Esophagus squamous epithelium (tissue), 5 donors: Measurements from ENCODE around the gene C22orf15. TPM values are rescaled to one million over a fixed set of nuclear protein-coding genes. Genes with fewer than 3 reads are reported as not detected.

Source experiments
- DNase-seq: peaks from one replicate; lab custom pipeline; 2025; lab: John Stamatoyannopoulos, UW
- H3K27ac ChIP-seq, 4 donors: fragments of 200-600 bp; sonication (generic); one replicate each; pipeline ENCODE4 v1.5.1; 2016 to 2019; ENCODE audit warnings: mild to moderate bottlenecking in 1 of 4
- H3K27me3 ChIP-seq, 4 donors: fragments of 200-600 bp; sonication (generic); 1 replicate in 3 of 4; 2 replicates in 1 of 4; pipeline versions ENCODE4 v1.5.1 to v1.6.0; 2017 to 2021; ENCODE audit warnings: antibody characterized with exemption in 1 of 4
- H3K36me3 ChIP-seq, 3 donors: fragments of 200-600 bp; sonication (generic); one replicate each; pipeline ENCODE4 v1.5.1; 2016 to 2019
- H3K4me1 ChIP-seq, 3 donors: fragments of 200-600 bp; sonication (generic); one replicate each; pipeline ENCODE4 v1.5.1; 2017 to 2019
- H3K4me3 ChIP-seq, 4 donors: fragments of 200-600 bp; sonication (generic); 1 replicate in 3 of 4; 2 replicates in 1 of 4; pipeline ENCODE4 v1.5.1; 2016 to 2019; ENCODE audit warnings: mild to moderate bottlenecking in 2 of 4, moderate library complexity in 1 of 4
- H3K9me3 ChIP-seq, 3 donors: fragments of 200-600 bp; sonication (generic); one replicate each; pipeline ENCODE4 v1.5.1; 2016 to 2019
- CTCF ChIP-seq, 6 experiments: fragments of 450-650 bp in 4 of 6; fragments of 200-600 bp in 2 of 6; sonication (generic) in 2 of 6; IDR thresholded peaks; one replicate each; pipeline ENCODE4 v1.5.1; 2016 to 2019; ENCODE audit warnings: antibody characterized with exemption in 6 of 6, mild to moderate bottlenecking in 4 of 6, moderate library complexity in 4 of 6
- POLR2A ChIP-seq, 4 donors: fragments of 450-650 bp; IDR thresholded peaks; one replicate each; pipeline ENCODE4 v1.6.1; 2017; ENCODE audit warnings: antibody characterized with exemption in 4 of 4, mild to moderate bottlenecking in 4 of 4, moderate library complexity in 3 of 4
- WGBS, 2 donors: methylation state at CpG; one replicate each; pipeline ENCODE4 v1.1.5; 2018; 5-methylcytosine and 5-hydroxymethylcytosine counted together
- intact Hi-C: fragments of 100-400 bp; cut with DNase I; formaldehyde crosslinking; loops from one replicate; pipeline ENCODE4 v1.15.0; 2022
- total RNA-seq, 4 donors: library from RNA; depleted of rRNA; stranded (reverse); fragments of >200 nt; gene quantifications; one replicate each; pipeline ENCODE4 v1.1.0, GENCODE V29; 2016
- donor health status: DM: yes; HTN: yes; CAD: no.

The C22orf15 gene
- total RNA-seq, 4 donors from 2014 or later = not detected

GRCh38 chr22:23716811-23717801 lies 45.7 kb upstream of the C22orf15 start:
- intact Hi-C loops = no loop called here
- WGBS, 2 donors = 1% methylated on average over 15 to 22 of the region's 84 CpGs

DNA sequence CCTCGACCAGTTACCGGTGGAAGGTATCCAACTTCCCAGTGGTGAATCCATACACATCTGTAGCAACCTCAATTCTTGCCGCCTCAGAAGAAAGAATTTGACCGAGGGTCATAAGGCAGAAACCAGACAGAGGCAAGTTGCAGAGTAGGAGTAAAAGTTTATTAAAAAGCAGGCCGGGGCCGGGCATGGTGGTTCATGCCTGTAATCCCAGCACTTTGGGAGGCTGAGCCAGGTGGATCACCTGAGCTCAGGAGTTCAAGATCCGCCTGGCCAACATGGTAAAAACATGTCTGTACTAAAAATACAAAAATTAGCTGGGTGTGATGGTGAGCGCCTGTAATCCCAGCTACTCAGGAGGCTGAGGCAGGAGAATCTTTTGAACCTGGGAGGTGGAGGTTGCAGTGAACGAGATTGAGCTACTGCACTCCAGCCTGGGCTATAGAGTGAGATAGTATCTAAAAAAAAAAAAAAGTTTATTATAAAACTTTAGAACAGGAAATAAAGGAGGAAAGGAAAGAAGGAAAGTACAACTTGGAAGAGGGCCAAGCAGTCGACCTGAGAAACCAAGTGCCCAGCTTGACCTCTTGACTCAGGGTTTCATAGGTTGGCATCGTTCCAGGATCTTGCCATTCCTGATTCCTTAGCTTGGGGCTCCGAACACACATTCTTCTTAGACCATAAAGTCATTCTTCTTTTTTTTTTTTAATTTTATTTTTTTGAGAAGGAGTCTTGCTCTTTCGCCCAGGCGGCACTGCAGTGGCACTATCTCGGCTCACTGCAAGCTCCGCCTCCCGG lies 44.2 kb upstream of the C22orf15 start:
- no peak for DNase-seq
- intact Hi-C loops = no loop called here
- no peak for TF ChIP-seq POLR2A (IDR thresholded peaks at IDR 0.05)
- TF ChIP-seq CTCF (IDR thresholded peaks at IDR 0.05) = no peak
- WGBS, 2 donors = 80 to 84% methylated on average over 15 to 17 of the region's 17 CpGs
- H3K4me3 ChIP-seq = no peak overlapping the region
- no peaks in the 10 kb centered on the region for H3K27me3 ChIP-seq
- H3K9me3 ChIP-seq = no peaks in the 10 kb centered on the region
- H3K4me1 ChIP-seq = peaks cover 0 to 24% (median 10%) of the 10 kb centered on the region in 3 donors
- H3K27ac ChIP-seq = no peak overlapping the region
- peaks cover 0 to 17% (median 5%) of the 10 kb centered on the region in 3 donors for H3K36me3 ChIP-seq

More at GRCh38 chr22:23716811-23717801, 45.7 kb upstream of the C22orf15 start:
- Histone ChIP-seq H3K9me3 (no peaks in the 10 kb centered on the region), H3K4me1 (peaks cover 0 to 24% (median 10%) of the 10 kb centered on the region in 3 donors), H3K4me3 (peak overlapping the region; percentile 77 to 92 (median 85)), H3K36me3 (peaks cover 0 to 32% (median 7%) of the 10 kb centered on the region in 3 donors), H3K27ac (peak overlapping the region; percentile 73 to 83 (median 82)), H3K27me3 (no peaks in the 10 kb centered on the region)
- DNase-seq = no peak
- peak in 3 of 4 donors; percentile 71 to 80 (median 78) for TF ChIP-seq POLR2A (IDR thresholded peaks at IDR 0.05)
- TF ChIP-seq CTCF (IDR thresholded peaks at IDR 0.05) = no peak

DNA sequence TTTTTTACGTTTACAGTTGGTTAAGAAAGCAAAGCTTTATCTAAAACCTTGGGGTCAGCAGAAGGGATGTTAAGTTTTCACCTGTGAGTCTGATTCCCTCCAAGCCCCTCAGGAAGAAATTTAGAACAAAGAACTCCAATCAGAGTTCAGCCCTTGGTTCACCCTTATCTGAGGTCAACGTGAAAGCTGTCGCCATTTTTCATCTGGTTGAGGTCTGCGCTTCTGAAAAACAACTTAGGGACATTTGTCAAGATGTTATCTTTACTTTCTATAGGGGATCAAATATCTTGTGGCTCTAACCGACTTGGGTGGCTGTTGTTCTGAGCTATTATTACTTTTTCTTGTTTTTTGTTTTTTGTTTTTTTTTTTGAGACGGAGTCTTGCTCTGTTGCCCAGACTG lies 41.9 kb upstream of the C22orf15 start:
- H3K4me1 ChIP-seq = peaks cover 0 to 16% (median 8%) of the 10 kb centered on the region in 3 donors
- TF ChIP-seq CTCF (IDR thresholded peaks at IDR 0.05) = no peak
- TF ChIP-seq POLR2A (IDR thresholded peaks at IDR 0.05) = no peak
- no peak overlapping the region for H3K27ac ChIP-seq
- DNase-seq = no peak
- intact Hi-C loops = no loop called here
- no peaks in the 10 kb centered on the region for H3K9me3 ChIP-seq
- H3K27me3 ChIP-seq = no peaks in the 10 kb centered on the region
- H3K36me3 ChIP-seq = no peaks in the 10 kb centered on the region
- H3K4me3 ChIP-seq = no peak overlapping the region
- WGBS, 2 donors = 59 to 68% methylated on average over 6 of the region's 6 CpGs

DNA sequence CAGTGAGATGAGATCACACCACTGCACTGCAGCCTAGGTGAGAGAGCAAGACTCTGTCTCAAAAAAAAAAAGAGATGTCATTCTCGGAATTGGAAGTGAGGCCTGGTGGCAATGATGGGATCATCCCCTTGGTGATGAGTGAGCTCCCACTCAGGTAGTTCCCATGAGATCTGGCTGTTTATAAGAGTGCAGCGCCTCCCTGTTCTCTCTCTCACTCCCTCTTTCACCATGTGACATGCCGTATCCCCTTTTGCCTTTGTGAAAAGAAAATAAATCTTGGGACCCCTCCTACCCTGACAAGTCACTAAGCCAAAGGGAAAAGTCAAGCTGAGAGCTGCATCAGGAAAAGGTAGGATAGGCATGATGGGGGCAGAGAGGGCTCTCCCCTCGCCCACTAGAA lies 40.6 kb upstream of the C22orf15 start:
- DNase-seq = no peak
- Histone ChIP-seq H3K36me3 (no peaks in the 10 kb centered on the region), H3K27me3 (no peaks in the 10 kb centered on the region), H3K27ac (no peak overlapping the region), H3K4me3 (no peak overlapping the region), H3K9me3 (no peaks in the 10 kb centered on the region), H3K4me1 (peaks cover 0 to 6% (median 4%) of the 10 kb centered on the region in 3 donors)
- no peak for TF ChIP-seq CTCF (IDR thresholded peaks at IDR 0.05)
- no peak for TF ChIP-seq POLR2A (IDR thresholded peaks at IDR 0.05)
- intact Hi-C loops = no loop called here
- 60 to 81% methylated on average over 4 of the region's 4 CpGs for WGBS, 2 donors
